ENCODE data around the gene KCNIP1.

DNA sequence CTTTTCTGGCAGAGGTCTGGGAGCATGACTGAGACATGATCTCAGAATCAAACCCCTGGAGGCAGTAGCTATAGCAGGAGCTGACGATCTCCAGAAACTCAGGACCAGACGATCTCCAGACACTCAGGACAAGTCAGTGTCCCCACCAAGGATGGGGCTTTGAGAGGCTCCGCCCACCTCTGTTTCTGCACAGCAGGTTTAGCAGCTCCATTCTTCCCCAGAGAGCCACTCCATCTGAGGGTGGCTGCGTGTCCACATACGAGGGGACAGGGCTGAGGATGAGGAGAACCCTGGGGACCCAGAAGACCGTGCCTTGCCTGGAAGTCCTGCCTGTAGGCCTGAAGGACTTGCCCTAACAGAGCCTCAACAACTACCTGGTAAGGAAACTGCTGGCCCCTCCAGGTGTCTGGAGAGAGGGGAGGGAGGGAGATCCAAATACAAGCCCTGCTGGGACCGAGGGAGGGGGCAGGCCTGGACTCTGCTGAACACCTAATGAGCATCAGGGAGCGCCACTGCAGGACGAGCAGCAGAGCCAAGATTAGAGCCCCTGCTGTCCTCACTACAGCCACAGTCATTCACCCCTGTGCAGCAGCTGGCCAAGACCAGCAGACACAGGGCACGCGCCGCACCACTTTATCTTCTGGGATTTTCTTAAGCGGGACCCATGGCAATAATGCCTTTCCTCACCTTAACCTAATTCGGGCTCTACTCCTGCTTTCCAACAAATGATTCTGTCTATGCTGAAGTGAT lies 279.9 kb downstream of the KCNIP1 start, which contains the start of gene GABRP:
- TF ChIP-seq, protein P1, sequence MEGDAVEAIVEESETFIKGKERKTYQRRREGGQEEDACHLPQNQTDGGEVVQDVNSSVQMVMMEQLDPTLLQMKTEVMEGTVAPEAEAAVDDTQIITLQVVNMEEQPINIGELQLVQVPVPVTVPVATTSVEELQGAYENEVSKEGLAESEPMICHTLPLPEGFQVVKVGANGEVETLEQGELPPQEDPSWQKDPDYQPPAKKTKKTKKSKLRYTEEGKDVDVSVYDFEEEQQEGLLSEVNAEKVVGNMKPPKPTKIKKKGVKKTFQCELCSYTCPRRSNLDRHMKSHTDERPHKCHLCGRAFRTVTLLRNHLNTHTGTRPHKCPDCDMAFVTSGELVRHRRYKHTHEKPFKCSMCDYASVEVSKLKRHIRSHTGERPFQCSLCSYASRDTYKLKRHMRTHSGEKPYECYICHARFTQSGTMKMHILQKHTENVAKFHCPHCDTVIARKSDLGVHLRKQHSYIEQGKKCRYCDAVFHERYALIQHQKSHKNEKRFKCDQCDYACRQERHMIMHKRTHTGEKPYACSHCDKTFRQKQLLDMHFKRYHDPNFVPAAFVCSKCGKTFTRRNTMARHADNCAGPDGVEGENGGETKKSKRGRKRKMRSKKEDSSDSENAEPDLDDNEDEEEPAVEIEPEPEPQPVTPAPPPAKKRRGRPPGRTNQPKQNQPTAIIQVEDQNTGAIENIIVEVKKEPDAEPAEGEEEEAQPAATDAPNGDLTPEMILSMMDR (IDR thresholded peaks at IDR 0.05): no peak
- no peak for TF ChIP-seq POLR2A (IDR thresholded peaks at IDR 0.05)
